GM10847 (cell line): ENCODE data around the gene GPC1.

ENCODE experiments used
- POLR2A ChIP-seq: IDR thresholded peaks from 2 replicates; pipeline ENCODE4 v1.6.1; 2011; ENCODE audit not compliant: insufficient read length; ENCODE audit errors: extremely low read depth

Gene GPC1

DNA sequence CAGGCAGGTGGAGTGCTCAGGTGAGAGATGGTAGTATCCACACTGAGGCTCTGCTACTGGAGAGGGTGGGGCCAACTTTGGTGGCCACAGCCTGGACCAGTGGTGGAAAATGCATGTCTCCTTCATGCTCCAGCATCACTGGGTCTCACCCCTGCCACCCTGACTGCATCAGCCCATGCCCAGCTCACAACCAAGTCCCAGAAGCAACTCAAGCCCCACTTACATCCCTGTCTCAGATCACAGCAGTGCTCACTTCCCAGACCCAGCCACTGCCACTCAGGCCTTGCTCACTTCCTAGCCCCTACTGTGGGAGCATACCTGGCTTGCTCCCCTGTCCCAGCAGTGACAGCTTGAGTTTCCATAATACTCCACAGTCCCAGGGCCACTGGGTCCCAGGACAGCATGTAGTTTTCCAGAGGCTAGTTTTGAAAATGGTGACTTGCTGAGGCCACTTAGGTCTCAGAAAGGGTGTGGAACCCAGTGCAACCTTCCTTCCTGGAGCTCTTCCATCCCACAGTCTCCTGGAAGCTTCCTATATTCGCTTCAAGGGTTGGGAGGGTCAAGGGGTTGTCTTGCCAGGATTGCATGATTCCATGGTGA lies 58.8 kb downstream of the GPC1 start:
- no peak for TF ChIP-seq POLR2A

DNA sequence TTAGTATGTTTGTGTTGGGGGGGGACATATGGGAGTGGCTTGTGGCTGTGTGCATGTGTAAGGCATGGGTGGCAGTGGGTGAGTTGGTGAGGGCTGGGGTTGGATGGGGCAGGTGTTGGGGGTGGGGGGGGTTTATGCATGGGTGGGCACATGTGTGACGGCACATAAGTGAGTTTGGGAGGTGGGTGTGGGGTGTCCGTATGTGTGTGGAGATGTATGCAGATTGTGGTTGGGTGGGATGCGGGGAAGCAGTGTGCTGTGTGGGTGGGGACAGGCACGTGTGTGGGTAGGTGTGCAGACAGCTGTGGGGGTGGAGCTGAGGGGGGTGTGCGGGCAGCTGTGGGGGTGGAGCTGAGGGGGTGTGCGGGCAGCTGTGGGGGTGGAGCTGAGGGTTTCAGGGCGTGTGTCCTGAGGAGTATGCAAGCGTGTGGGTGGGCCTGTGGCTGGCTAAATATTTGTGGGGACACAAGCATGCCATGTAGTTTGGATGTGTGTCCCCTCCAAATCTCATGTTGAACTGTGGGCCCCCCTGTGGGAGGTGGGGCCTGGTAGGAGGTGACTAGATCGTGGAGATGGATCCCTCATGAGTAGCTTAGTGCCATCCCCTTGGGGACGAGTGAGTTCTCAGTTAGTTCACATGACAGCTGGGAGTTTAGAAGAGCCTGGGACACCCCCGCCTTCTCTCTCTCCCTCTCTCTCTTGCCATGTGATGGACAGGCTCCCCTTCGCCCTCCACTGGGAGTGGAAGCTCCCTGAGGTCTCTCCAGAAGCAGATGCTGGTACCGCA lies 62.9 kb downstream of the GPC1 start:
- no peak for TF ChIP-seq POLR2A

DNA sequence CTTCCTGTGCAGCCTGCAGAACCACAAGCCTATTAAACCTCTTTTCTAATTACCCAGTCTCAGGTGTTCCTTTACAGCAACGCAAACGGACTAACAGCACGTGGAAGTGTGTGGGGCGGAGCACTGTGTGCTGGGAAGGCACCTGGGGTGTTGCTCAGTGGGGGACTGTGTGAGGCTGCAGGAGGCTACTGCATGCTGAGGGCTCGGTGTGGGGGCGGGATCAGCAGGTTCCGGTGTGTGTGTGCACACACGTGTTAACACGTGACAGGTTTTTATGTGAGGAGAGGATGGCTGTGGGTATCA lies 63.4 kb downstream of the GPC1 start:
- no peak for TF ChIP-seq POLR2A

DNA sequence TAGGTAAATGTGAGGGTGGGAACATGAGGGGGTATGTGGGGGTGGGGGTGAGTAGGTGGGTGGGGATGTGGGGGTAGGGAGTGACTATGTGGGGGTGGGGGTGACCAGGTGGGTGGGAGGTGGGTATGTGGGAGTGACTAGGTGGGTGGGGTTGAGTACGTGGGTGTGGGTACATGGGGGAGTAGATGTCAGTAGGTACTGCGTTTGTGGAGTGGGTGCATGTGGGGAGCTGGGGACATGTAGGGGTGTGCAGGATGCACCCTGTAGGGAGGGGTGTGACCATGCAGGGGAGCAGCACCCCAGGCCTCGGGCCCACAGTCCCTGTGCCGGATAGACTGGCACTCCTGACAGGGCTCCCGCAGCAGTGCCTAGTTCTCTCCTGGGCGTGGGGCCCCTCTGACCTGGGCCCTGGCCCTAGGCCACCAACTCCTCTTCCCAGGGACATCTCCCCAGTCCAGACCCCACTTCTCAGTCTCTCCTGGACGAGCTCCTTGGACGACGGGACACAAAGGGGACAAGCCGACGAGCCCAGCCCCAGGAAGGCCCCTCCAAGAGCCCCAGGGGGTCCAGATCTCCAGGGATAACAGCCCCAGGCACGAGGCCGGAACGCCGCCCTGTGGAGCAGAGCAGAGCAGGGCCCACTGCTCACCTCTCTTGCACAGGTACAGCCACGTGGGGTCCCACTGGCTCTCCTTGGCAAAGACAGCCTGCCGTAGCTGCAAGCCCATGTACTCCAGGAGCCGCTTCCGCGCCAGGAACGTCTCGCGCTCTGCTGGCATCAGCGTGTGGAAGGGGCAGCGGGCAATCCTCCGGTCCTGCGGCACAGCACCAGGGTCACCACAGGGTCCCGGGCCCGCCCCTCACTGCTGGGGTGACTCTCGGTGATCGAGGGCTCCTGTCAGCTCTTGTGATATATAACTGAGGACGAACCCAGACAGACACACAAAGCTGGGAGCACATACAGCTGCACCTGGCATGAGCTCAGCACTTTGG lies 64.1 kb downstream of the GPC1 start:
- no peak for TF ChIP-seq POLR2A

DNA sequence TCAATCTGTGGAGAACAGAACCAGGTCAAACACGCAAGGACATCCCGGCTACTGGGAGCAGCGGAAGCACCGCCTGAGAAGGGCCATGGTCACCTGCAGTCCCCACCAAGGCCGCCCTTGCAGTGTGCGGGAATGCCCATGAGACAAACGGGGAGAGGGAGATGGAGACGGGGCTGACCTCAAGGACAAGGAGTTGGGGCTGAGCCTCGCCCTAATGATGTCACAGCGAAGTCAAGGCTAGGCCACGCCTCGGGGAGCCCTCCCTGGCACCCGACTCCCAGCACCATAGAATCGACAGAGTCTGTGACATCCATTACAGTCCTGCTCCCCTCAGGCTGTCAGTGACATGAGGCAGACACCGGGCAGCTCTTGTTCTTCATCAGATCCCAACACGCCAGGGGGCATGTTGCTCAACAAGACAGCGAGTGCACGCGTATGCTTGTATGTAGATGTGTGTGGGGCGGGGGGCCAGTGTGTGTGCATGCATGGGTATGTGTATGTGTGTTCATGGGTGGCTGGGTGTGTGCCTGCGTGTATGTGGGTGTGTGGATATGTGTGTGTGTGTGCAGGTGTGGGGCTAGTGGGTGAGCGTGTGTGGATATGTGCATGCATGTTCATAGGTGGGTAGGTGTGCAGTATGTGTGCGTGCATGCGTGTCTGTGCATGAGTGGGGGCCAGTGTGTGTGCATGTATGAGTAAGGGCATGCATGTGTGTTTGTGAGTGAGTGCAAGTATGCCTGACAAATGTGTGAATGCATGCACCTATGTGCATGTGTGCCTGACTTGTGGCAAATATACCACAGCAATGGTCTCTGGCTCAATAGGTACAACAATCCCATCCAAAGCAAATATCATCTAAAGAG lies 65.3 kb downstream of the GPC1 start:
- TF ChIP-seq POLR2A: no peak

DNA sequence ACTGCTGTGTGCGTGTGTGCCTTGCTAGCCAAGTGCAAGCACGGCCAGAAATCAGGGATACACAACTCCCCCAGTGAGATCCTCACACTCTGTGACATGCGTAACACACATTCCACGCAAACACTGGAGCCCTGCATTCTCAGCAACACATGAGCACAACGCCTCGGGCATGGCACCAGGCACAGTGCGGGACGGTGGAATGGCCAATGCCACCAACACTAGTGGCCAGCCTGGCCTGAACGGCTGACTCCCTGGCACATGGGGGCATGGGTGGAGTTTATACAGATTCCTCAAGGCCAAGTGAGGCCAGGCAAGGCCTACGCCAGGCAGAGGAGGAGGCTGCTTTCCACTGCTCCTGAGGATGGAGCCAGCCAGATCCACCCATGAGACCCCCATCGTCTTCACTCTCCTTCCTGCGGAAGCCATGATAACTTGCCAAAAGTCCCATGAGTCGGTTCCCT lies 66.1 kb downstream of the GPC1 start:
- TF ChIP-seq POLR2A: no peak

DNA sequence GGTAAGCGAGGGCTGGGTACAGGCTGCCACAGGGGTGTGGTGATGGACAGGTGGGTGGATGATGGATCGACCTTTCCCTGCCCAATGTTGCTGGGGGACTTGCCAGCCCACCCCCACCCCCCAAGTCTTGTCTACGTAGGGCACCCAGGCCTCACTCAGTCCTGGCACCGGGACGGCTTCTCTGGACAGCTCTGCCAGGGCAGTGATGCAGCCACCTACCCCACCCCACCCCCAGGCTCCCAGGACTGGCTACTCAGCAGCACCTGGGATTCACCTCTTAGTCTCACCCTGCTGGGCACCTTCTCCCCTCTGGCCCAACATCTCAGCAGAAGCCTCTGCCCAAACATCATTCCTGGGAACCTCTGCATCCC lies 66.6 kb downstream of the GPC1 start:
- no peak for TF ChIP-seq POLR2A

DNA sequence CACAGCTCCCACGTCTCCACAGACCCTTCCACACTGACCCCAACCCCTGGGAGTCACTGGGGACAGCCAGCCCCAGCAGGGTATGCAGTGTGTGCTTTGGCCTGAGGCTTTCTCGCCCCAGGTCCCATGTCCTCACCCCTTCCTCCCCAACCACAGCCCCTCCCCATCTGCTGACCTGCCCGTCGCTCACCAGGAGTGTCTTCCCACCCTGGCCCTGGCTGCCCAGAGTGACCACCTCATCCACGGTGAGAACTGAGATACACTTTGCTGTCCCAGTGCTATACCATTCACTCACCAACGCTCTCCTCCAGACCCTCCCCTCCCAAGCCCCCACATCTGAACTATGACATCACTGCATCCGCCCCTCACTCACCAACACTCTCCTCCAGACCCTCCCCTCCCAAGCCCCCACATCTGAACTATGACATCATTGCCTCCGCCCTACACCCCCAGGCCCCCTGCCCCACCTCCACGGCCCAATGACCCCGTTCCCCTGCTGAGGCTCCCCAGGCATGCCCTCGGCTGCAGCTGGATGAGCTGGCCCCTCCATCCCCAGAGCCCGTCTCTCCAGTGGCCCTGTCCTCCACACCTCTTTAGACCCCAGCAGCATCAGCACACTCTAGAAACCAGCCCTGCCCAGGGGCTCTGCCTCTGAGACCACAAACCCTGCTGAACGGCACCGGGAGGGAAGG lies 67.1 kb downstream of the GPC1 start:
- TF ChIP-seq POLR2A: no peak

DNA sequence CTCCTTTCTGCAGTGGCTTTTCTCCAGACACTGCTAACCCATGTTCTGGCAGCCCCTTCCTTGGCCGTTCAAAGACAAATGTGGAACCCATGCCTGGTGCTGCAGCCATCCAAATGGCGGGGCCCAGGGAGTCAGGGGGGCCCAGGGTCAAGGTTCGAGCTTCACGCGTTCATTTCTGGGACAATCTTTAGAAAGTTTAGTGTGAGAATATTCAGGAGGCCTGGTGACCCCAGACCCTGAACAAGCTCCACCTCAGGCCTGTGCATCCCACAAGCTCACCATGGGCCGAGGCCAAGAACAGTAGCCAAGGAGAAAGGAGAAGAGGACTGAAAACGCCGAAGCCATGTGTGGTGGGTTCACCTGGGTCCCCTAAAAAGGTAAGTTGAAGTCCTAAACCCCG lies 67.9 kb downstream of the GPC1 start:
- no peak for TF ChIP-seq POLR2A

DNA sequence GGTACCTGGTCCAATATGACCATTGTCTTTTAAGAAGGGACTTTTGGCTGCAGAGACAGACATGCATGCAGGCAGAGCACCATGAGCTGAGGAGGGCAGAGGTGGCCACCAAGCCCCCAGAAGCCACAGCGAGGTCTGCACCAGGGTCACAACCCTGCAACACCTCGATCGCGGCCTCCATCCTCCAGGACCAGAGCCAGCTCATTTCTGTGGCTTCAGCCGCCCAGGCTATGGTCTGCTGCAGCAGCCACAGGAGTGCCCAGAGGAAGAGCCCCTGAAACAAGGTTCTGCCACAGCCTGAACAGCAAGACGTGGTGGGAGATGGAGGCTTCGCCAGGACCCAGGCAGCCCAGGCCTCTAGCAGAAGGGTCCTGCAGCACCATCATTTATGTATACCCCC lies 68.4 kb downstream of the GPC1 start:
- no peak for TF ChIP-seq POLR2A

DNA sequence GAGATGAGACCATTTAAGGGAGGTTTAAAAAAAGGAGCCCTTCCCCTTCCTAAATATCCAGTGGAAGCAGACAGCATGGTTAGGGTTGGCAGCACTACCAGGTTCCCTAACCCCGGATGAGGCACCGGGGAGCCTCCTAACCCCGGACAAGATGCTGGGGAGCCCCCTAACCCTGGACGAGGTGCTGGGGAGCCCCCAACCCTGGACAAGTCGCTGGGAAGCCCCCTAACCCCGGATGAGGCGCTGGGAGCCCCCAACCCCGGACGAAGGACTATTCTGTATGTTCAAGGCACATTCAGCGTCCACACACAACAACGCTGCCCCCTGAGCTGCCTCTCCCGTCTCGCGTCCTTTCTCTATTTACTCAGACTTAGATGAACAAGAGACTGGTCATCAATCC lies 70.4 kb downstream of the GPC1 start:
- no peak for TF ChIP-seq POLR2A

DNA sequence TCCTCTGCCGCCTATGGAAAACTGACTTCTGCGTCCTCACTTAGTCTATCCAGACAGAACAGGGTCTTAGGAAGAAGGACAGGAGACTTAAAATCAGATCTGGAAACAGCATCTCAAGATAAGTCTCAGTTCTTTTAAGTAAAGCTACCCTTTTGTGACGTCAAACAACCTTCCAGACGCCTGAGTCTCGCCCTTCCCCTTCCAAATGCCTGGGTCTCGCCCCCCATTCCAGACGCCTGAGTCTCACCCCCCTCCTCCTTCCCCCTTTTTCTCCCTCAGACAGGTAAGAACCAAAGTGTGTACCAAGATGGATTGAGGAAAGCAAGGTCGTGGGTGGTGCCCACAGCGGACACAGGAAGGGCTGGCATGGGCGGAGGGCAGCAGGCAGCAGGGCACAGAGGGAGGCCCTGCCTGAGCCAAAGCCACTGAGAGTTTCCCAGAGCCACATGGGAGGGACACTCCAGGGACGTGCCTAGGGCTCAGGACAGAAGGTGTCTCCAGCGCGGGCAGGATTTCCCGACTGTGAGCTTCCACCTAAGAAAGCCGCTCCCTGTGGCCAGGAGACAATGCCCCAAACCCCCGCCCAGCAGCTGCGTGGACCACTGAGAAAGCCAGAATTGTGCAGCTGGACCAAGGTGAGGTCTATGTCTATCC lies 71.1 kb downstream of the GPC1 start:
- TF ChIP-seq POLR2A: no peak

DNA sequence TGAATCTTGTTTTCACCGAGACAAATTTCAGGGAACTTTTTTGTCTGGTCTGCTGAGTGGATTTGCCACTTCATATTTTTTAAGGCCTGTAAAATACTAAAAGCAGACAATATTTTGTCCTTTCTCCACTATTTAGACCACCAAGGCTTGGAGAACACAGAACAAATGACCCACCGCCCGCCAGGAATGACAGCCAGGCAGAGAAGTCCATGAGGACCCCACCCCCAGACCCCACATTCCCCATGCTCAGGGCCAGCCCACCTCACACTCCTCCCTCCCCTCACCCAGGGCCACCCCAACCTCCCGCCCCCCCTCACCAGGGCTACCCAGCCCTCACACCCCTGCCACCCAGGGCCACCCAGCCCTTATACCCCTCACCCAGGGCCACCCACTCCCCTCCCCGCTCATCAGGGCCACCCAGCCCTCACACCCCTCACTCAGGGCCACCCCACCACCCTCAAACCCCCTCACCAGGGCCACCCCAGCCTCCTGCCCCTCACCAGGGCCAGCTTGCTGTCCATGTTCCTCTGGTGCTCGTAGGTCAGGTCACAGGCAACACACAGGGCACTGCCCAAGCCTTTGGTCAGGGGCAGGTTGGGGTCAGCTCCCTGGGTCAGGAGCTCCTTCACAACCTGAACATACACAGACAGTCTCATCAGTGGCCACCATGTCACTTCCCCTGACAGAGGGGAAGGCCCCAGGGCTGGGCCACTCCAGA lies 71.8 kb downstream of the GPC1 start:
- TF ChIP-seq POLR2A: no peak
